Glutamatergic neuron (in vitro differentiated cells): ENCODE measurements around the gene AK1. TPM values are rescaled to one million over a fixed set of nuclear protein-coding genes. Genes with fewer than 3 reads are reported as not detected.
"Not testable (repeated sequence)": the region's sequence is repeated elsewhere in the genome, so short reads cannot be mapped to it uniquely, and the experiment has no call there.

ENCODE experiments used
- DNase-seq: peaks from one replicate; pipeline ENCODE4 v3.0.0; 2022
- H3K27ac Mint-ChIP-seq: one replicate; pipeline ENCODE4 v1.8.0; 2020; ENCODE audit warnings: mild to moderate bottlenecking, mixed read lengths, inconsistent platforms; ENCODE audit not compliant: unreplicated experiment
- H3K27me3 Mint-ChIP-seq: one replicate; pipeline ENCODE4 v1.8.0; 2020; ENCODE audit warnings: mild to moderate bottlenecking, moderate library complexity, mixed read lengths, inconsistent platforms; ENCODE audit not compliant: unreplicated experiment
- H3K36me3 Mint-ChIP-seq: one replicate; pipeline ENCODE4 v1.8.0; 2020; ENCODE audit warnings: mild to moderate bottlenecking, mixed read lengths, inconsistent platforms; ENCODE audit not compliant: unreplicated experiment
- H3K4me1 Mint-ChIP-seq: one replicate; pipeline ENCODE4 v1.8.0; 2020; ENCODE audit warnings: mild to moderate bottlenecking, low read depth, mixed read lengths, inconsistent platforms; ENCODE audit not compliant: unreplicated experiment
- H3K4me3 Mint-ChIP-seq: one replicate; pipeline ENCODE4 v1.8.0; 2020; ENCODE audit warnings: mild to moderate bottlenecking, mixed read lengths, inconsistent platforms; ENCODE audit not compliant: unreplicated experiment
- H3K9me3 Mint-ChIP-seq: one replicate; pipeline ENCODE4 v1.8.0; 2020; ENCODE audit warnings: mild to moderate bottlenecking, moderate library complexity, mixed read lengths, inconsistent platforms; ENCODE audit not compliant: unreplicated experiment
- total RNA-seq: library from RNA; stranded (reverse); fragmentation: NEBNext Ultra II Directional; extraction: Animal tissue kit (Norgen Biotek cat#: 25700); gene quantifications from one replicate; pipeline ENCODE4 v1.2.1, GENCODE V29; 2021; ENCODE audit not compliant: unreplicated experiment
- TF ChIP-seq, protein P1 (sequence below): fragments of 200-600 bp; sonication (generic); IDR thresholded peaks from one replicate; pipeline ENCODE4 v1.5.0; 2021; ENCODE audit not compliant: partially characterized antibody, unreplicated experiment

Gene AK1
- total RNA-seq, 1 donor from 2014 or later, result 121 TPM

DNA sequence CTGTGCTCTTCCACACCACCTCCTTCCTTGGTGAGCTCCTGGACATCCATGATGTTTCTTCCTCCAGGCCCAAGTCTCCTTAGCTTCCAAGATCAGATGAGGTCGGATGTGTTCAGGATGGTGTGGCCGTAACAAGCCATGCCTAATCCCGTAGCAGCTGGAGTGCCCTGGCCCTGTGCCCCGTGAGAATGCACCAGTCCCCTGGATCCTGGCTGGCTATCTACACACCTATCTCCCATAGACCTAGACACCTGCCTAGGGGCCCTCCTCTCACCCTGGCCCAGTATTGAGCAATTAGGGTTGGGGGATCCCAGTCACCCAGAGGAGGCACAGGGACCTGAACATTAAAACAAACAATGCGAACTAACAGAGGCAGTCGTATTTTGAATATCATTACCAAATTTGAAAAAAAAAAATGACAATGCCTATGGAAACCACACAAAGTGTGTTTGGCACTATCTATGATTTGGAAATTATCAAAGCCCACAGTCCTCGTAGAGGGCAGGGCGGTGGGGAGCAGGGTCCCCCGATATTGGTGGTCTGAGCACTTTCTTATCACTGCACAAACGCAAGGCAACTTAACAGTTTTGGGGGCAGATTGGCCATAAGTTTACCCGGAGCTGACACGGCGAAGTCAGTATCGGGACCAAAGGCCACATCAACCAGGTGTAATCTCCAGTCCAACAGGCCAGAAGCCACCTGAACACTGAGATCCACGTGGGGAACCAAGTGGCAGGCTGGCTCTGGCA, 36.2 kb downstream of the AK1 start:
- TF ChIP-seq, protein P1, sequence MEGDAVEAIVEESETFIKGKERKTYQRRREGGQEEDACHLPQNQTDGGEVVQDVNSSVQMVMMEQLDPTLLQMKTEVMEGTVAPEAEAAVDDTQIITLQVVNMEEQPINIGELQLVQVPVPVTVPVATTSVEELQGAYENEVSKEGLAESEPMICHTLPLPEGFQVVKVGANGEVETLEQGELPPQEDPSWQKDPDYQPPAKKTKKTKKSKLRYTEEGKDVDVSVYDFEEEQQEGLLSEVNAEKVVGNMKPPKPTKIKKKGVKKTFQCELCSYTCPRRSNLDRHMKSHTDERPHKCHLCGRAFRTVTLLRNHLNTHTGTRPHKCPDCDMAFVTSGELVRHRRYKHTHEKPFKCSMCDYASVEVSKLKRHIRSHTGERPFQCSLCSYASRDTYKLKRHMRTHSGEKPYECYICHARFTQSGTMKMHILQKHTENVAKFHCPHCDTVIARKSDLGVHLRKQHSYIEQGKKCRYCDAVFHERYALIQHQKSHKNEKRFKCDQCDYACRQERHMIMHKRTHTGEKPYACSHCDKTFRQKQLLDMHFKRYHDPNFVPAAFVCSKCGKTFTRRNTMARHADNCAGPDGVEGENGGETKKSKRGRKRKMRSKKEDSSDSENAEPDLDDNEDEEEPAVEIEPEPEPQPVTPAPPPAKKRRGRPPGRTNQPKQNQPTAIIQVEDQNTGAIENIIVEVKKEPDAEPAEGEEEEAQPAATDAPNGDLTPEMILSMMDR, result no peak
- H3K9me3 Mint-ChIP-seq, result peaks cover 2% of the 10 kb centered on the region
- H3K36me3 Mint-ChIP-seq, result no peaks in the 10 kb centered on the region
- H3K4me1 Mint-ChIP-seq, result peaks cover 2% of the 10 kb centered on the region
- no peak for DNase-seq
- no peak overlapping the region for H3K27ac Mint-ChIP-seq
- H3K4me3 Mint-ChIP-seq, result no peak overlapping the region
- peaks cover 2% of the 10 kb centered on the region for H3K27me3 Mint-ChIP-seq

DNA sequence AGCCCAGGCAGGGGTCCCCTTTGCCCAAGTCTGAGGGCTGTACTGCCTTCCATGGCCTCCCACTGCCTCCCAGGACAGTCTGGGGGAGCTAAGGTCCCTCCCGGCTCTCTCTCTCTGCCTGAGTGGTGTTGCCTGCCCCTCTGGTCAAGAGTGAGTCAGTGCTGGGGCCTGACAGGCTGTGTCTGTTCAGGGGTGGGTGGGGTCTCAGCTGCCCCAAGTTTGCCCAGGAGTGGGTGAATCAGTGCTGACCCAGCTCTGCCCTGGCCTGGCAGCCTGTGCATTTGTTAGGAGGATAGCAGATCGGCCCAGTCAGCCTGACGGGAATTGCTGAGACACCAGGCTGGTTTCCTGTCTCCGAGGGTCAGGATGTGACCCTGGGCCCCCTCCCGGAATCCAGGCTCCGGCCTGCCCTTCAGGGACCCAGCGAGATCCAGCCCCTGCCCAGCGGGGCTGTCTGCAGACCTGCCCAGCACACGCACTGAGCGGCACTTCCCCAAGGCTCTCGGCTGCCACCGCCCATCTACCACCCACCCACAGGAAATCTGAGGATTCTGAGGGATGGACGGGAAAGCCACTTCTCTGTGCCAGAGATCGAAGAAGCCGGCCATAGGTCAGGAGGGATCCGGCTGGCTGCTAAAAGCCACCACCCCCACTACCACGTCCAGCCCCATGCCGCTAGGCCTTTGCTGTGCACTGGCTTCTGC, 38.9 kb downstream of the AK1 start:
- DNase-seq, result no peak
- peaks cover 2% of the 10 kb centered on the region for H3K4me1 Mint-ChIP-seq
- H3K36me3 Mint-ChIP-seq, result no peaks in the 10 kb centered on the region
- H3K27ac Mint-ChIP-seq, result no peak overlapping the region
- TF ChIP-seq, protein P1, result no peak
- H3K27me3 Mint-ChIP-seq, result peaks cover 2% of the 10 kb centered on the region
- peaks cover 2% of the 10 kb centered on the region for H3K9me3 Mint-ChIP-seq
- H3K4me3 Mint-ChIP-seq, result no peak overlapping the region

DNA sequence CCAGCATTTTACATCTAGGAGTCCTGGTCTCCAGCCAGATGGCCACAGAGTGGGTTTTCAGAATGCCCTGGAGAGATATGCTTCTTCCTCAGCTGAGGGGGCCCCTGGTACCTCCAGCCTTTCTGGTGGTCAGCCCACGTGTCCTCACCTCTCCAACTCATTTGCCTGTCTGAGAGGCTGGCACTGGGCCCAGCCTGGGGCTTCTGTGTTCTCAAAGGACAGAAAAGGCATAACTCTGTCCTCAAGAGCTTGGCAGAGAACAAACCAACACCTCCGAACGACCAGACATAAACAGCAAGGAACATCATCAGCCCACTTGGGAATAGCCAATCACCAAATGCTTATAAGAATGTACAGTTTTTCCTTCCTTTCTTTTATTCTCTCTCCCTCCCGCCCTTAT, 40.1 kb downstream of the AK1 start:
- Mint-ChIP-seq H3K27ac (no peak overlapping the region), H3K36me3 (no peaks in the 10 kb centered on the region), H3K4me1 (peaks cover 2% of the 10 kb centered on the region), H3K9me3 (peaks cover 2% of the 10 kb centered on the region), H3K27me3 (peaks cover 2% of the 10 kb centered on the region), H3K4me3 (no peak overlapping the region)
- no peak for DNase-seq
- TF ChIP-seq, protein P1, result no peak

DNA sequence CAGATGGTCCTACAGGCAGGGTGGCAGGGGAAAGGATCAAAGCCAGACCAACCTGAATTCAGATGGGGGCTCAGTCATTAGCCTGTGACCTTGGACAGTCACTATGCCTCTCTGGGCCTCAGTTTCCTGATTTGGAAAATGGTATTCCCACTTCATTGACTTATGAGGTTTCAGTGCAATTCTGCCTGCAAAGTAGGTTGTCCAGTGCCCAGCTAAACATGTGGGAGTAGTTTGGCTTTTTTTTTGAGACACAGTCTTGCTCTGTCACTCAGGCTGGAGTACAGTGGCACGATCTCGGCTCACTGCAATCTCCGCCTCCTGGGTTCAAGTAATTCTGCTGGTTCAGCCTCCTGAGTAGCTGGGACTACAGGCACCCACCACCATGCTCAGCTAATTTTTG, 40.9 kb downstream of the AK1 start:
- not testable (repeated sequence) for H3K27me3 Mint-ChIP-seq, H3K27ac Mint-ChIP-seq, H3K4me3 Mint-ChIP-seq

DNA sequence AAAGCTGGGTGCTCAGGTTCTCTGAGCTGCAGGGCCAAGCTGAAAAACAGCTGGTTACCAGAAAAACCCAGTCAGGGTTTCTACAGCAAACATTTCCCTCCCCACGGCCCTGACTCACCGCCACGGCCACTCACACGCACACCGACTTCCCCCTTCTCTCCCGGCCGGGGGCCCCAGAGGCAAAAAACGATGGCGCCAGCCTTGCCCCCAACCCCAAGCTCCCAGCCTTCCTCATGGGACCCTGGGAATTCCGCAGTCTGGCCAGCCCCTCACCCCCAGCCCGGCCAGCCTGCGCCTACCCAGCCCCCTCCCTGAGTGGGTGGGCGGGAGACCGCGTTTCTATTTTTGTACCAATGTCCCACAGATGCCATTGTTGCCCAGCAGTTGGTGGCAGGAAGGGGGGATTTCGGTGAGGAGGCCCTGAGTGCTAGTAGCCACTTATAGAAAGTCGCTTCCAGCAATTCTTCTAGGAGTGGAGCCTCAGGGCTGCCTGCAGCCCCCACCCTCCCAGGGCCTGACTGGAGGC, 41.4 kb downstream of the AK1 start:
- no peak overlapping the region for H3K27ac Mint-ChIP-seq
- no peaks in the 10 kb centered on the region for H3K36me3 Mint-ChIP-seq
- DNase-seq, result no peak
- H3K27me3 Mint-ChIP-seq, result peaks cover 2% of the 10 kb centered on the region
- no peak overlapping the region for H3K4me3 Mint-ChIP-seq
- H3K9me3 Mint-ChIP-seq, result peaks cover 2% of the 10 kb centered on the region
- TF ChIP-seq, protein P1, result no peak
- H3K4me1 Mint-ChIP-seq, result peaks cover 2% of the 10 kb centered on the region

More for the DNA sequence above, 40.9 kb downstream of the AK1 start:
- H3K9me3 Mint-ChIP-seq, H3K4me1 Mint-ChIP-seq, DNase-seq, H3K36me3 Mint-ChIP-seq: not testable (repeated sequence)
